ES-I3 (cell line): Measurements from ENCODE around the gene INPP5K.

Experiments
- H3K36me3 ChIP-seq: 2 replicates; pipeline ENCODE4 v1.6.1; 2013; ENCODE audit warnings: mild to moderate bottlenecking, low read length, control low read depth, moderate library complexity; ENCODE audit not compliant: insufficient read depth
- H3K4me1 ChIP-seq: 2 replicates; pipeline ENCODE4 v1.6.1; 2013; ENCODE audit warnings: mild to moderate bottlenecking, control low read depth, low read length; ENCODE audit not compliant: insufficient read depth
- H3K9ac ChIP-seq: 2 replicates; pipeline ENCODE4 v1.6.1; 2013; ENCODE audit warnings: low read depth, mild to moderate bottlenecking, low read length, moderate library complexity
- H3K9me3 ChIP-seq: 2 replicates; pipeline ENCODE4 v1.6.1; 2013; ENCODE audit warnings: mild to moderate bottlenecking, low read length, moderate library complexity; ENCODE audit not compliant: control insufficient read depth, insufficient read depth

INPP5K gene

GRCh38 chr17:1506649-1507267, 9.7 kb downstream of the INPP5K start:
- H3K9me3 ChIP-seq, result no peaks in the 10 kb centered on the region
- no peaks in the 10 kb centered on the region for H3K4me1 ChIP-seq
- no peaks in the 10 kb centered on the region; the same call in 1 of the 2 replicates for H3K36me3 ChIP-seq
- no peak overlapping the region for H3K9ac ChIP-seq

- Histone ChIP-seq H3K4me1 (no peaks in the 10 kb centered on the region), H3K9me3 (no peaks in the 10 kb centered on the region), H3K9ac (no peak overlapping the region), H3K36me3 (no peaks in the 10 kb centered on the region; the same call in 1 of the 2 replicates)
Measured at GRCh38 chr17:1505586-1505985, 10.8 kb downstream of the INPP5K start.

- H3K9ac ChIP-seq, result no peak overlapping the region
- no peaks in the 10 kb centered on the region for H3K9me3 ChIP-seq
- H3K36me3 ChIP-seq, result no peaks in the 10 kb centered on the region; the same call in 1 of the 2 replicates
- no peaks in the 10 kb centered on the region for H3K4me1 ChIP-seq
Measured at GRCh38 chr17:1504866-1505265, 11.5 kb downstream of the INPP5K start.

GRCh38 chr17:1503699-1504098, 12.7 kb downstream of the INPP5K start:
- no peak overlapping the region for H3K9ac ChIP-seq
- H3K36me3 ChIP-seq, result no peaks in the 10 kb centered on the region; the same call in 1 of the 2 replicates
- H3K4me1 ChIP-seq, result no peaks in the 10 kb centered on the region
- H3K9me3 ChIP-seq, result no peaks in the 10 kb centered on the region

- Histone ChIP-seq H3K36me3 (no peaks in the 10 kb centered on the region; the same call in 1 of the 2 replicates), H3K4me1 (no peaks in the 10 kb centered on the region), H3K9me3 (no peaks in the 10 kb centered on the region), H3K9ac (no peak overlapping the region)
Measured at GRCh38 chr17:1498869-1499268, 17.5 kb downstream of the INPP5K start.

- no peaks in the 10 kb centered on the region; the same call in 1 of the 2 replicates for H3K36me3 ChIP-seq
- no peak overlapping the region for H3K9ac ChIP-seq
- H3K9me3 ChIP-seq, result no peaks in the 10 kb centered on the region
- H3K4me1 ChIP-seq, result peaks cover 4% of the 10 kb centered on the region; the same call in 1 of the 2 replicates
Measured at GRCh38 chr17:1498233-1498632, 18.2 kb downstream of the INPP5K start.

- peaks cover 8% of the 10 kb centered on the region; the same call in 1 of the 2 replicates for H3K4me1 ChIP-seq
- no peaks in the 10 kb centered on the region for H3K9me3 ChIP-seq
- H3K9ac ChIP-seq, result no peak overlapping the region
- no peaks in the 10 kb centered on the region; the same call in 1 of the 2 replicates for H3K36me3 ChIP-seq
Measured at GRCh38 chr17:1497831-1498230, 18.6 kb downstream of the INPP5K start.

- Histone ChIP-seq H3K9ac (no peak overlapping the region), H3K4me1 (peaks cover 9% of the 10 kb centered on the region; the same call in 1 of the 2 replicates), H3K36me3 (no peaks in the 10 kb centered on the region; the same call in 1 of the 2 replicates), H3K9me3 (no peaks in the 10 kb centered on the region)
Measured at GRCh38 chr17:1496869-1497268, 19.5 kb downstream of the INPP5K start.

- no peak overlapping the region for H3K9ac ChIP-seq
- H3K4me1 ChIP-seq, result peaks cover 9% of the 10 kb centered on the region; the same call in 1 of the 2 replicates
Measured at GRCh38 chr17:1495265-1495989, 21.0 kb downstream of the INPP5K start.

GRCh38 chr17:1494736-1495253, 21.6 kb downstream of the INPP5K start:
- peaks cover 12% of the 10 kb centered on the region; the same call in 1 of the 2 replicates for H3K4me1 ChIP-seq
- H3K9me3 ChIP-seq, result no peaks in the 10 kb centered on the region
- H3K36me3 ChIP-seq, result no peaks in the 10 kb centered on the region; the same call in 1 of the 2 replicates
- H3K9ac ChIP-seq, result no peak overlapping the region

More at GRCh38 chr17:1495265-1495989, 21.0 kb downstream of the INPP5K start:
- Histone ChIP-seq H3K9me3 (no peaks in the 10 kb centered on the region), H3K36me3 (no peaks in the 10 kb centered on the region; the same call in 1 of the 2 replicates)

- Histone ChIP-seq H3K9ac (no peak overlapping the region), H3K4me1 (peaks cover 16% of the 10 kb centered on the region; the same call in 1 of the 2 replicates), H3K36me3 (no peaks in the 10 kb centered on the region; the same call in 1 of the 2 replicates), H3K9me3 (no peaks in the 10 kb centered on the region)
Measured at GRCh38 chr17:1494203-1494602, 22.2 kb downstream of the INPP5K start.

- no peaks in the 10 kb centered on the region; the same call in 1 of the 2 replicates for H3K36me3 ChIP-seq
- no peaks in the 10 kb centered on the region for H3K9me3 ChIP-seq
- 0 out of 2 replicates have a peak overlapping the region, but pooled peaks have one; percentile 9 for H3K9ac ChIP-seq
Measured at GRCh38 chr17:1493291-1493980, 23.0 kb downstream of the INPP5K start.

GRCh38 chr17:1492249-1493206, 23.9 kb downstream of the INPP5K start, which contains the start of gene MYO1C:
Gene MYO1C (minus strand): TSS chr17:1492686. CDS start chr17:1492487, 199 bp downstream.
- no peaks in the 10 kb centered on the region for H3K9me3 ChIP-seq

More at GRCh38 chr17:1493291-1493980, 23.0 kb downstream of the INPP5K start:
- peaks cover 24% of the 10 kb centered on the region; the same call in 1 of the 2 replicates for H3K4me1 ChIP-seq

More at GRCh38 chr17:1492249-1493206, 23.9 kb downstream of the INPP5K start, which contains the start of gene MYO1C:
- H3K9ac ChIP-seq, result peak within 1 kb of the TSS; percentile 78
- H3K4me1 ChIP-seq, result peaks cover 25% of the 10 kb centered on the region; the same call in 1 of the 2 replicates
- H3K36me3 ChIP-seq, result no peaks in the 10 kb centered on the region; the same call in 1 of the 2 replicates
